Esophagus muscularis mucosa (tissue), 4 donors: Measurements from ENCODE around the gene ANAPC7. TPM values are rescaled to one million over a fixed set of nuclear protein-coding genes. Genes with fewer than 3 reads are reported as not detected.
A peak's percentile ranks its signal among the peaks of the same experiment; 100 is the strongest.

Source experiments
- DNase-seq: peaks from one replicate; pipeline ENCODE4 v3.0.0-alpha.2; 2017; ENCODE audit errors: extremely low spot score
- H3K27ac ChIP-seq, 4 donors: fragments of 200-600 bp; sonication (generic); replicated peaks in 1 of 4; 1 replicate in 3 of 4; 2 replicates in 1 of 4; pipeline ENCODE4 v1.5.1; 2016 to 2019; ENCODE audit warnings: mild to moderate bottlenecking in 1 of 4
- H3K27me3 ChIP-seq, 4 donors: fragments of 200-600 bp; sonication (generic); one replicate each; pipeline versions ENCODE4 v1.5.1 to v1.6.0; 2016 to 2019
- H3K36me3 ChIP-seq, 4 donors: fragments of 200-600 bp; sonication (generic); one replicate each; pipeline ENCODE4 v1.5.1; 2016 to 2019
- H3K4me1 ChIP-seq, 4 donors: fragments of 200-600 bp; sonication (generic); one replicate each; pipeline ENCODE4 v1.5.1; 2016 to 2019
- H3K4me3 ChIP-seq, 4 donors: fragments of 200-600 bp; sonication (generic); 1 replicate in 2 of 4; 2 replicates in 2 of 4; pipeline ENCODE4 v1.5.1; 2016 to 2019; ENCODE audit warnings: mild to moderate bottlenecking in 4 of 4, moderate library complexity in 1 of 4
- H3K9me3 ChIP-seq, 4 donors: fragments of 200-600 bp; sonication (generic); 1 replicate in 3 of 4; 2 replicates in 1 of 4; pipeline ENCODE4 v1.5.1; 2016 to 2019
- EP300 ChIP-seq: sonication (generic); formaldehyde crosslinking; IDR thresholded peaks from one replicate; pipeline ENCODE4 v1.6.1; 2017; ENCODE audit warnings: antibody characterized with exemption
- POLR2A ChIP-seq: fragments of 450-650 bp; IDR thresholded peaks from one replicate; pipeline ENCODE4 v1.6.1; 2017; ENCODE audit warnings: antibody characterized with exemption, moderate library complexity, mild to moderate bottlenecking, low read depth
- POLR2AphosphoS5 ChIP-seq, 2 donors: sonication (generic); formaldehyde crosslinking; IDR thresholded peaks; one replicate each; pipeline ENCODE4 v1.6.1; 2017; ENCODE audit warnings: antibody characterized with exemption in 2 of 2
- WGBS: methylation state at CpG from one replicate; pipeline ENCODE4 v1.1.5; 2018; 5-methylcytosine and 5-hydroxymethylcytosine counted together
- intact Hi-C: fragments of 100-400 bp; cut with DNase I; formaldehyde crosslinking; loops from one replicate; pipeline ENCODE4 v1.15.1; 2023
- total RNA-seq, 4 donors: library from RNA; depleted of rRNA; stranded (reverse); fragments of >200 nt; gene quantifications; one replicate each; pipeline versions ENCODE4 v1.1.0 to v1.2.1, GENCODE V29; 2016
- TF ChIP-seq, protein P1 (sequence below), 3 experiments: fragments of 200-600 bp in 2 of 3; fragments of 450-650 bp in 1 of 3; sonication (generic) in 2 of 3; IDR thresholded peaks; one replicate each; pipeline ENCODE4 v1.5.1; 2017 to 2019; ENCODE audit warnings: antibody characterized with exemption in 3 of 3, mild to moderate bottlenecking in 2 of 3, moderate library complexity in 1 of 3

Gene ANAPC7
- total RNA-seq, 4 donors from 2014 or later = 32.5 to 35.0 (median 33.2) TPM

DNA sequence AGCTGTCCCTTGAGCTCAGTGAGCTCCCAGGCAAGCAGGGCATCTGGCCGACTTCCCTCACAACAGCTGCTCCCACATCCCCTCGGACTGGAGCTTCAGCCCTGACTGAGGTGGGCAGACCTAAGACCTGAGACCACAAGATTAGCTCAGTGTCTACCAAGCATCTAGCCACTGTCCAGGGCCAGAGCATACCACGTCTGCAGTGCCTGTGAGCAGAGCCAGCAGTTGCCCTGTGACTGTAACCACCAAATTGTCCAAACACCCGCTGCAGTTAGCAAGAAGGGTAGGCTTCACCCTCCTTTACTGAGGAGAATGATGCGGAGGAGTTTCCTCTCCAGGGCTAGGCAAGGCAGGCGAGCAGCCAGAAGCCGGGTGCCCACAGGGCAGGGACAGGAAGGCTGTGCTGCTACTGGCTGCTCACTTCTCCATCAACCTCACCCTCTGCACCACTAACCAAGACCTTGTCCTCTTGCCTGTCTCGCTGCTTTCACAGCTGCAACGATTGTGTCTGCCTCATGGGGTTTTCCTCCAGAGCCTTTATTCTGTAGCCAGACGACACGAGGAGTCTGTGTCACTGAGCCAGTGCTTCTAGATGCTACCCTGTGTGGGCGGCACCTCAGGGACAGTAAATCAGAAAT, 53.9 kb downstream of the ANAPC7 start:
- H3K9me3 ChIP-seq = no peaks in the 10 kb centered on the region
- intact Hi-C loops = no loop called here
- H3K27ac ChIP-seq = no peak overlapping the region
- TF ChIP-seq POLR2AphosphoS5 (IDR thresholded peaks at IDR 0.05) = no peak
- TF ChIP-seq POLR2A = no peak
- TF ChIP-seq, protein P1, sequence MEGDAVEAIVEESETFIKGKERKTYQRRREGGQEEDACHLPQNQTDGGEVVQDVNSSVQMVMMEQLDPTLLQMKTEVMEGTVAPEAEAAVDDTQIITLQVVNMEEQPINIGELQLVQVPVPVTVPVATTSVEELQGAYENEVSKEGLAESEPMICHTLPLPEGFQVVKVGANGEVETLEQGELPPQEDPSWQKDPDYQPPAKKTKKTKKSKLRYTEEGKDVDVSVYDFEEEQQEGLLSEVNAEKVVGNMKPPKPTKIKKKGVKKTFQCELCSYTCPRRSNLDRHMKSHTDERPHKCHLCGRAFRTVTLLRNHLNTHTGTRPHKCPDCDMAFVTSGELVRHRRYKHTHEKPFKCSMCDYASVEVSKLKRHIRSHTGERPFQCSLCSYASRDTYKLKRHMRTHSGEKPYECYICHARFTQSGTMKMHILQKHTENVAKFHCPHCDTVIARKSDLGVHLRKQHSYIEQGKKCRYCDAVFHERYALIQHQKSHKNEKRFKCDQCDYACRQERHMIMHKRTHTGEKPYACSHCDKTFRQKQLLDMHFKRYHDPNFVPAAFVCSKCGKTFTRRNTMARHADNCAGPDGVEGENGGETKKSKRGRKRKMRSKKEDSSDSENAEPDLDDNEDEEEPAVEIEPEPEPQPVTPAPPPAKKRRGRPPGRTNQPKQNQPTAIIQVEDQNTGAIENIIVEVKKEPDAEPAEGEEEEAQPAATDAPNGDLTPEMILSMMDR (IDR thresholded peaks at IDR 0.05) = no peak
- no peak for TF ChIP-seq EP300
- no peak overlapping the region for H3K4me3 ChIP-seq
- WGBS = 64% methylated on average over 12 of the region's 12 CpGs
- DNase-seq = no peak
- H3K36me3 ChIP-seq = peaks cover 35 to 72% (median 70%) of the 10 kb centered on the region in 4 donors
- no peaks in the 10 kb centered on the region for H3K27me3 ChIP-seq
- H3K4me1 ChIP-seq = peaks cover 0 to 18% (median 3%) of the 10 kb centered on the region in 4 donors

DNA sequence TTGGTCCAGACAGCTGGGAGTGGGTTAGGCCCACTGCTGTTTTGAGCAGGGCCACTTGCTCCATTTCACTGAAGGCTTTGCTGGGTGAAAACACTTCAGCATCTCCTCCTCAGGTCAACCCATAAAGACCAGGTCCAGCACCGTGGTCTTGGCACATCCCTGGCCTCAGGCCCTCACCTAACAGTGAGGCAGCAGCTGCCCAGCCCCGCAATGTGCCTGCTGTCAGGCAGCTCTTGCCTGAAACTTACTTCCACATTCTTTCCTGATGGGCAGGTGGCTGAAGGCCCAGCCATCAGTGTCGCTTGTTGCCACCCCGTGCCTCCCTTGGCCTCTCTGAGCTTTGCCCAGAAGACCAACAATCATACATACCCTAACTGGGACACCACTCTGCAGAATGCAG, 54.4 kb downstream of the ANAPC7 start:
- Histone ChIP-seq H3K4me3 (no peak overlapping the region), H3K9me3 (no peaks in the 10 kb centered on the region), H3K27me3 (no peaks in the 10 kb centered on the region), H3K27ac (no peak overlapping the region), H3K36me3 (peaks cover 41 to 77% (median 75%) of the 10 kb centered on the region in 4 donors), H3K4me1 (peaks cover 0 to 18% (median 3%) of the 10 kb centered on the region in 4 donors)
- TF ChIP-seq POLR2AphosphoS5 (IDR thresholded peaks at IDR 0.05) (peak in 1 of 2 donors; percentile 6), POLR2A (no peak), EP300 (no peak)
- intact Hi-C loops = no loop called here
- no peak for DNase-seq
- WGBS = 83% methylated on average over 3 of the region's 4 CpGs

DNA sequence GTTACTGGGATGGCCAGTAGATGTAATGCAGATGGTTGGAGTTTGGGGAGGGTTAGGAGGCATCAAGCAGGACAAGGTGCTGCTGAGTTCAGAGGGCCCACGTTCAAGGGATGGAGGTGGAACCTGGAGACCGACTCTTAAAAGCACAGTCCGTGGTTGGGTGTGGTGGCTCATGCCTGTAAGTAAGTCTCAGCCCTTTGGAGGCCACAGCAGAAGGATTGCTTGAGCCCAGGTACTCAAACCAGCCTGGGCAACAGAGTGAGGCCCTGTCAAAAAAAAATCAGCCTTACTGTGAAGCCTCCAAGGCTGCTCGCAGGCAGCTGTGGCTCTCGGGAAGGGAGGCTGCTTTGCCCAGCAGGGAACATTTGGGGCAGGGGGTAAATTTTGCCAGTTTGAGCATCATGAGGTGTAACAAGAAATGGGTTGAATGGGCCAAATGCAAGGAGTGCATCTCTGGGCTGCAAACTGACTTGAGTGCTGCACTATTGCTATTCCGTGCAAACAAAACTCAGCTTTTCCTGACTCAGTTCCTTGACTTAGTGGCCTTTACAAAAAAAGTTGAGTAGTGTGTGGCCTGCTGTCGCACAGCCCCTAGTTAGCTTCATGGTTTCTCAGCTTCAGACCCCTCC, 55.0 kb downstream of the ANAPC7 start:
- no peaks in the 10 kb centered on the region for H3K27me3 ChIP-seq
- TF ChIP-seq EP300 (no peak), POLR2AphosphoS5 (IDR thresholded peaks at IDR 0.05) (no peak), POLR2A (no peak)
- TF ChIP-seq, protein P1 (IDR thresholded peaks at IDR 0.05) = no peak
- H3K27ac ChIP-seq = no peak overlapping the region
- 88% methylated on average over 7 of the region's 7 CpGs for WGBS
- H3K4me3 ChIP-seq = no peak overlapping the region
- H3K9me3 ChIP-seq = no peaks in the 10 kb centered on the region
- H3K36me3 ChIP-seq = peaks cover 46 to 83% (median 80%) of the 10 kb centered on the region in 4 donors
- intact Hi-C loops = no loop called here
- no peak for DNase-seq
- peaks cover 0 to 18% (median 3%) of the 10 kb centered on the region in 4 donors for H3K4me1 ChIP-seq

DNA sequence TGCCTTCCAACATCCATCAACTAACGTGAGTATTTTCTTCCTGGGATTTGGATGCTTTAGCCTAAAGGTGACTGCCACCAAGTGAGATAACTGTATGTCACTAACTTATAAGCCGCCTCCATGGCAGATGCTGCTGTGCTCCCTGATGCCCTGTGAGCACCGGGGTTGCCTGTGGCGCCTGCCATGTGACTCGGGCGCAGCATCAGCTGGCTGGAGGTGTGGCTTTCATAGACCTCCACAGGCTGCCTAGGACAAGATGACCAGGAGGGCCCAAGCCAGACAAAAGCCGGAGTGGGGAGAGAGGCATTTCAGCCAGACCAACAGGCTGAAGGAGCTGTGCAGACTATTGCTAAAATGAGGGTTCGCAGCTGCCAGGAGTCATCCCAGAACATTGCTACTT, 55.7 kb downstream of the ANAPC7 start:
- 86% methylated on average over 8 of the region's 8 CpGs for WGBS
- Histone ChIP-seq H3K9me3 (no peaks in the 10 kb centered on the region), H3K36me3 (peaks cover 54 to 90% (median 88%) of the 10 kb centered on the region in 4 donors), H3K27me3 (no peaks in the 10 kb centered on the region), H3K4me1 (peaks cover 0 to 18% (median 3%) of the 10 kb centered on the region in 4 donors), H3K4me3 (no peak overlapping the region), H3K27ac (no peak overlapping the region)
- intact Hi-C loops = no loop called here
- DNase-seq = no peak
- TF ChIP-seq, protein P1 (IDR thresholded peaks at IDR 0.05) = no peak
- TF ChIP-seq EP300 (no peak), POLR2A (no peak), POLR2AphosphoS5 (IDR thresholded peaks at IDR 0.05) (no peak)

DNA sequence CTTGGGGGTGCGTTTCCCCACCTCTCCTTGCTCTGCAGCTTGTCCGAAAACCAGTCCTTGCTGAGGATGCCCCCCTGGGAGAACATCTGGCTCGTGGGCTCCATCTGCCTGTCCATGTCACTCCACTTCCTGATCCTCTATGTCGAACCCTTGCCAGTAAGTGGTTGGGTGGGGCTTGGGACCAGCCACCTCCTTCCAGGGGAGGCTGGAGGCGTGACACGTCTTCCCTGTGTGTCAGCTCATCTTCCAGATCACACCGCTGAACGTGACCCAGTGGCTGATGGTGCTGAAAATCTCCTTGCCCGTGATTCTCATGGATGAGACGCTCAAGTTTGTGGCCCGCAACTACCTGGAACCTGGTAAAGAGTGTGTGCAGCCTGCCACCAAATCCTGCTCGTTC, 57.5 kb downstream of the ANAPC7 start:
- Histone ChIP-seq H3K27ac (peak overlapping the region in 1 of 4 donors; percentile 11), H3K4me1 (peaks cover 0 to 18% (median 3%) of the 10 kb centered on the region in 4 donors), H3K36me3 (peaks cover 72 to 100% (median 99%) of the 10 kb centered on the region in 4 donors), H3K9me3 (no peaks in the 10 kb centered on the region), H3K4me3 (no peak overlapping the region), H3K27me3 (no peaks in the 10 kb centered on the region)
- TF ChIP-seq POLR2AphosphoS5 (IDR thresholded peaks at IDR 0.05) (no peak), EP300 (no peak), POLR2A (no peak)
- TF ChIP-seq, protein P1 (IDR thresholded peaks at IDR 0.05) = no peak
- 78% methylated on average over 12 of the region's 12 CpGs for WGBS
- DNase-seq = no peak
- intact Hi-C loops = no loop called here
